ENCODE data around the gene PTPRK. TPM values are rescaled to one million over a fixed set of nuclear protein-coding genes. Genes with fewer than 3 reads are reported as not detected.

The PTPRK gene
- total and polyA plus RNA-seq, 2 of the 8 experiments (the other 6 are each of a cell fraction or from before 2014, with no cell fraction given), result 11.4 to 47.3 TPM

- TF ChIP-seq JUND (IDR thresholded peaks at IDR 0.05; ENCODE audit: low read length), result no peak
- TF ChIP-seq YY1 (IDR thresholded peaks at IDR 0.05; ENCODE audit: low read depth, low read length), result no peak
- no peak for TF ChIP-seq HDAC2 (IDR thresholded peaks at IDR 0.05; ENCODE audit: borderline replicate concordance in 1 of 2, low read depth in 2 of 2, low read length in 2 of 2)
- TF ChIP-seq HDAC6 (IDR thresholded peaks at IDR 0.05; ENCODE audit: low read depth, low read length), result no peak
- TF ChIP-seq SP4 (IDR thresholded peaks at IDR 0.05; ENCODE audit: low read length), result no peak
- no peak for TF ChIP-seq EZH2 (IDR thresholded peaks at IDR 0.05; ENCODE audit: low read depth, low read length, severe bottlenecking)
- TF ChIP-seq JUN (IDR thresholded peaks at IDR 0.05; ENCODE audit: low read depth, low read length), result no peak
- no peak for TF ChIP-seq TAF7 (optimal IDR thresholded peaks at IDR 0.05; ENCODE audit: borderline replicate concordance, low read depth, low read length)
These were observed 215.2 kb downstream of the PTPRK start (continued) for GRCh38 chr6:128305228-128305627.
